Peyer's patch (tissue), 4 donors: ENCODE data around the gene PRR27.
"Not testable (repeated sequence)": the region's sequence is repeated elsewhere in the genome, so short reads cannot be mapped to it uniquely, and the experiment has no call there.

Experiments
- POLR2A ChIP-seq, 2 donors: fragments of 450-650 bp; IDR thresholded peaks; one replicate each; pipeline ENCODE4 v1.5.1; 2017; ENCODE audit warnings: antibody characterized with exemption in 2 of 2, mild to moderate bottlenecking in 2 of 2, moderate library complexity in 2 of 2
- TF ChIP-seq, protein P1 (sequence below), 6 experiments: fragments of 450-650 bp in 4 of 6; fragments of 200-600 bp in 2 of 6; sonication (generic) in 1 of 6; IDR thresholded peaks; one replicate each; pipeline ENCODE4 v1.5.1; 2017 to 2019; ENCODE audit warnings: antibody characterized with exemption in 6 of 6, mild to moderate bottlenecking in 3 of 6, moderate library complexity in 1 of 6

GRCh38 chr4:70212752-70213151 lies 58.7 kb downstream of the PRR27 start:
- TF ChIP-seq, protein P1, sequence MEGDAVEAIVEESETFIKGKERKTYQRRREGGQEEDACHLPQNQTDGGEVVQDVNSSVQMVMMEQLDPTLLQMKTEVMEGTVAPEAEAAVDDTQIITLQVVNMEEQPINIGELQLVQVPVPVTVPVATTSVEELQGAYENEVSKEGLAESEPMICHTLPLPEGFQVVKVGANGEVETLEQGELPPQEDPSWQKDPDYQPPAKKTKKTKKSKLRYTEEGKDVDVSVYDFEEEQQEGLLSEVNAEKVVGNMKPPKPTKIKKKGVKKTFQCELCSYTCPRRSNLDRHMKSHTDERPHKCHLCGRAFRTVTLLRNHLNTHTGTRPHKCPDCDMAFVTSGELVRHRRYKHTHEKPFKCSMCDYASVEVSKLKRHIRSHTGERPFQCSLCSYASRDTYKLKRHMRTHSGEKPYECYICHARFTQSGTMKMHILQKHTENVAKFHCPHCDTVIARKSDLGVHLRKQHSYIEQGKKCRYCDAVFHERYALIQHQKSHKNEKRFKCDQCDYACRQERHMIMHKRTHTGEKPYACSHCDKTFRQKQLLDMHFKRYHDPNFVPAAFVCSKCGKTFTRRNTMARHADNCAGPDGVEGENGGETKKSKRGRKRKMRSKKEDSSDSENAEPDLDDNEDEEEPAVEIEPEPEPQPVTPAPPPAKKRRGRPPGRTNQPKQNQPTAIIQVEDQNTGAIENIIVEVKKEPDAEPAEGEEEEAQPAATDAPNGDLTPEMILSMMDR (IDR thresholded peaks at IDR 0.05) = not testable (repeated sequence)
- not testable (repeated sequence) for TF ChIP-seq POLR2A (IDR thresholded peaks at IDR 0.05)
